GM10248 (cell line): ENCODE results near the gene ELK3.

Source experiments
- CTCF ChIA-PET: fragments of 300-600 bp; sonication (Branson Sonifier 250); formaldehyde crosslinking; extraction: SDS; loops from one replicate; lab custom pipeline; 2021; ENCODE audit warnings: antibody characterized with exemption; lab: Yijun Ruan, JAX
- POLR2A ChIA-PET: fragments of 350-650 bp; sonication (Branson Sonifier 250); formaldehyde crosslinking; extraction: SDS; loops from one replicate; lab custom pipeline; 2020; ENCODE audit warnings: antibody characterized with exemption; lab: Yijun Ruan, JAX
- DNase-seq: peaks from one replicate; pipeline ENCODE4 v3.0.0; 2012; ENCODE audit errors: extremely low spot score
- CTCF ChIP-seq: IDR thresholded peaks from 2 replicates; pipeline ENCODE4 v1.5.1; 2012; ENCODE audit warnings: mild to moderate bottlenecking, low read depth; ENCODE audit errors: extremely low read depth, missing control alignments, control extremely low read depth

Gene ELK3

DNA sequence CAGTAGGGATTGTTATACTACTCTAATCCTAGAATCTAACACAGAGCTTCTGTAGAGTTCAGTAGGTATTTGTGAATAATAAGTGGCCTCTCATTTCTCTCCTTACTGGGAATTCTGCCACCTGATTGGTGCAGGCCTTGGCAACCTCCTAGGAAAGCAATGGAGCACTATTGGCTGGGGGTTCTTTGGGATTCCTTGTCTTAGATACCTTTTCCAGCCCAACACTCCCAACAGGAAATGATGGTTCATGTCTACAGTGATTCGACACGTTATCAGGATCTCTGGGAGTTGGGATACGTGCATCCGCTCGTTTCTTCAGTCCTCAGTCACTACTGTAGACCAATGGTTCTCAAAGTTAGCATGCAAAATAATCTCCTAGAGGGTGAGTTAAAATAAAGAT lies 67.4 kb downstream of the ELK3 start:
- DNase-seq = no peak
- ChIA-PET POLR2A (no interaction called here), CTCF (interaction anchor here (1.3 to 1.8 kb wide), 2 partner anchors 10 to 38 kb away, joined by 3 to 4 read pairs; no protein-coding TSS in a partner anchor)
- no peak for TF ChIP-seq CTCF

DNA sequence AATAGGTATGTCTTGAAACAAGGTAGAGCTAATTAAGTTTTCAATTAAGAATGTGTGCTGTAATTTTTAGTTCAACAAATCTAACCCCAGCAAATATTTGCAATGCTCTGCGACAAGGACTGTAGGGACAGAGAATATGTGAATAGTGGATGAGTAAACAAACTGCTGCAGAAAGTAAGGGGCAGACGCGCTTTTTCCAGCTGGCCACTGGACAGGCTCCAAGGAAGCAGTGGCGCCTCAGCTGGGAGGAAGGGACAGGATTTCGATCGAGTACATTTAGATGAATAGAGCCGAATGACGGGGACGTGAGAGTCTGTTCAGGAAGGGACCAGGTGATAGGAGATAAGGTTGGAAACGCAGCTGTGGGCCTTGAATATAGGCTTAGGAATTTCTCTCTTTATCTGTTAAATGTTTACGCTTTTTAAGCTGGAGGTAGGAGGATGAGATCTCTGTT lies 69.3 kb downstream of the ELK3 start:
- ChIA-PET POLR2A (interaction anchor here (0.5 kb wide), 1 partner anchor 1077 kb away, joined by 4 read pairs; no protein-coding TSS in a partner anchor), CTCF (interaction anchor here (1.0 to 1.5 kb wide), 3 partner anchors 9 to 253 kb away, joined by 3 read pairs; no protein-coding TSS in a partner anchor)
- no peak for TF ChIP-seq CTCF
- no peak for DNase-seq

DNA sequence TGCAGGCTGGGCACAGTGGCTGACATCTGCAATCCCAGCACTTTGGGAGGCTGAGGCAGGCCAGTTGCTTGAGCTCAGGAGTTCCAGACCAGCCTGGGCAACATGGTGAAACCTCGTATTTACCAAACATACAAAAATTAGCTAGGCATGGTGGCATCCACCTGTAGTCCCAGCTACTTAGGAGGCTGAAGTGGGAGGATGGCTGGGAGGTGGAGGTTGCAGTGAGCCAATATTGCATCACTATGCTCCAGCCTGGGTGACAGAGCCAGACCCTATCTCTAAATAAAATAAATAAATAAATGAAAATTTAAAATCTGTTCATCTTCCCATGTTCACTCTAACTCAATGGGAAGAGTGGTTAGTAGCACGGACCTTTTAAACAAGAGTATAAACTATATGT lies 71.2 kb downstream of the ELK3 start:
- no peak for TF ChIP-seq CTCF
- DNase-seq = no peak
- POLR2A ChIA-PET = no interaction called here
- CTCF ChIA-PET = no interaction called here

DNA sequence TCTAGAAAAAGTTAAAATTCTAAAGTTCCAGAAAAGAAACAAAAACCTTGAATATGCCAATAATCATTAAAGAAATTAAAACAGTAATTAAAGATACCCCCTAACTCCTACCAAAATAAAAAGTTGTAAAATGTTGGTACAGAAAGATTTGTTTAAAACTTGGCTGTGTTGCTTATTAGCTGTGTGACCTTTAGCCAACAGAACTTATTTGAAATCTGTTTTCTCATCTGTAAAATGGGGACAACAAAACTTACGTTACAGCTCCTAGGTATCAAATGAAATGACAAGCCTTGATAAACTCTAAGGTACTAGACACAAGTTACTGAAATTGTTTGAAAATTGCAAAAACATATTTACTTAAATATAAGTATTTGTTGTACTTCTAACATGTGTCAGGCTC lies 71.7 kb downstream of the ELK3 start:
- DNase-seq = no peak
- CTCF ChIA-PET = interaction anchor here (1.0 kb wide), 1 partner anchor 8 kb away, joined by 3 read pairs; no protein-coding TSS in a partner anchor
- POLR2A ChIA-PET = no interaction called here
- TF ChIP-seq CTCF = no peak

GRCh38 chr12:96266238-96266637 lies 72.1 kb downstream of the ELK3 start:
- no peak for DNase-seq
- CTCF ChIA-PET = interaction anchor here (1.0 kb wide), 1 partner anchor 8 kb away, joined by 3 read pairs; no protein-coding TSS in a partner anchor
- POLR2A ChIA-PET = no interaction called here
- TF ChIP-seq CTCF = no peak

DNA sequence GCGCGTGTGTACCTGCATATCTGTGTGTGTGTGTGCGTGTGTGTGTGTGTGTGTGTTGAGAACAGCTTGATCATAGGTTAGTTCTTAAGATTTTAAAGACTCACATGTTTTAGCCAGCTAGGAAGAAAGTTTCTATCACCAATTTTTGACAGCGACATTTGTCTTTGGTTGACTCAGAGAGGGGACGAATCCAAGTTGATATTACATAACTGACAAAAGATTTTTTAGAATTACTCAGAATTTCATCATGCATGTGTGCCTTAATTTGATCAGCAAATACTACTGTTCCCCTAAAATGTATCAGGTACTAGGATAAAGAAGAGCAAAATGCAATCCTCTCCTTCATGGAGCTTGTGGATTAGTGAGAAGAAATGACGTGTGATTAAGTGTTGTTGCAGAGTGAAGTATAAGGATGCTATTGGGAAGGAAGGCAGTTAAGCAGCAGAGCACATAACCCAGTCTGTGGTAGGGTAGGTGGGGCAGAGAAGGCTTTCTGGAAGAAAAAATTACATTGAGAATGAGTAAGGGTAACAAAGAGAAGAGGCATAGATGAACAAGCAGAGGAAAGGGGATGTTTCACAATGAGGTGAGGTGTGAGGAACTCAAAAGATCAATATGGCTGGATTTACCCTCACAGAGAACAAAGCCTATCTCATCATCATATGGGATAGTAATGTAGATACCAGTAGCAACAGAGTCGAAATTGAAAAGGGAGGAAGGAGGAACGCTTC lies 77.5 kb downstream of the ELK3 start:
- ChIA-PET CTCF (interaction anchor here (1.4 to 1.7 kb wide), 5 partner anchors 8 to 57 kb away, joined by 3 to 7 read pairs (median 4); no protein-coding TSS in a partner anchor), POLR2A (no interaction called here)
- DNase-seq = no peak
- no peak for TF ChIP-seq CTCF
